Neural cell (in vitro differentiated cells): ENCODE results near the gene ATP1B2. TPM values are rescaled to one million over a fixed set of nuclear protein-coding genes. Genes with fewer than 3 reads are reported as not detected.

Experiments
- H2AFZ ChIP-seq: fragments of 200-600, 300-800 bp; sonication (generic), shearing (Covaris generic); 2 replicates; pipeline ENCODE4 v1.6.0; 2014; ENCODE audit warnings: low read depth, mild to moderate bottlenecking, antibody characterized with exemption, low read length, moderate library complexity
- H3F3A ChIP-seq: fragments of 200-600 bp; shearing (Covaris generic); 2 replicates; pipeline ENCODE4 v1.6.1; 2016; ENCODE audit warnings: mild to moderate bottlenecking, moderate library complexity, mixed read lengths, antibody characterized with exemption, low read length; ENCODE audit not compliant: insufficient read depth, poor library complexity, severe bottlenecking
- H3K27ac ChIP-seq: fragments of 200-600, 300-800 bp; sonication (generic), shearing (Covaris generic); 2 replicates; pipeline ENCODE4 v1.5.1; 2014; ENCODE audit warnings: mild to moderate bottlenecking, low read length, moderate library complexity
- H3K27me3 ChIP-seq: fragments of 300-800, 200-600 bp; sonication (generic), shearing (Covaris generic); 2 replicates; pipeline ENCODE4 v1.6.0; 2014; ENCODE audit warnings: mild to moderate bottlenecking, low read depth, low read length, moderate library complexity; ENCODE audit not compliant: insufficient read depth
- H3K36me3 ChIP-seq: fragments of 300-800, 200-600 bp; sonication (generic), shearing (Covaris generic); 2 replicates; pipeline ENCODE4 v1.5.1; 2014; ENCODE audit warnings: mild to moderate bottlenecking, antibody characterized with exemption, low read length, moderate library complexity; ENCODE audit not compliant: insufficient read depth
- H3K4me2 ChIP-seq: fragments of 300-800, 200-600 bp; sonication (generic), shearing (Covaris generic); 2 replicates; pipeline ENCODE4 v1.6.0; 2014; ENCODE audit warnings: mild to moderate bottlenecking, low read length
- H3K4me3 ChIP-seq: fragments of 300-800, 200-600 bp; sonication (generic), shearing (Covaris generic); 2 replicates; pipeline ENCODE4 v1.5.1; 2014; ENCODE audit warnings: mild to moderate bottlenecking, low read length, moderate library complexity
- H3K79me2 ChIP-seq: fragments of 200-600 bp; shearing (Covaris generic); replicated peaks from 2 replicates; pipeline ENCODE4 v1.6.0; 2014; ENCODE audit warnings: mild to moderate bottlenecking, low read length, moderate library complexity; ENCODE audit not compliant: insufficient read depth
- H3K9ac ChIP-seq: fragments of 300-800, 200-600 bp; sonication (generic), shearing (Covaris generic); 2 replicates; pipeline ENCODE4 v1.6.1; 2016; ENCODE audit warnings: mild to moderate bottlenecking, low read length, mixed read lengths
- H3K9me2 ChIP-seq: fragments of 200-600 bp; shearing (Covaris generic); 2 replicates; pipeline ENCODE4 v1.6.1; 2016; ENCODE audit warnings: mild to moderate bottlenecking, low read length, mixed read lengths; ENCODE audit not compliant: insufficient read depth
- H3K9me3 ChIP-seq: fragments of 200-600, 300-800 bp; sonication (generic), shearing (Covaris generic); 2 replicates; pipeline ENCODE4 v1.6.1; 2016; ENCODE audit warnings: mild to moderate bottlenecking, mixed run types, low read length, moderate library complexity, mixed read lengths
- H4K20me1 ChIP-seq: fragments of 200-600 bp; shearing (Covaris generic); 2 replicates; pipeline ENCODE4 v1.6.1; 2016; ENCODE audit warnings: mild to moderate bottlenecking, mixed run types; ENCODE audit not compliant: insufficient read depth
- EP300 ChIP-seq: fragments of 450-650 bp; conservative IDR thresholded peaks from 2 replicates; pipeline ENCODE4 v1.6.1; 2014; ENCODE audit warnings: antibody characterized with exemption, mild to moderate bottlenecking, moderate library complexity; ENCODE audit not compliant: poor library complexity, severe bottlenecking
- EZH2 ChIP-seq: fragments of 200-600, 300-800 bp; shearing (Covaris generic), sonication (generic); IDR thresholded peaks from 2 replicates; pipeline ENCODE4 v1.6.1; 2014; ENCODE audit warnings: antibody characterized with exemption, low read length, borderline replicate concordance, mild to moderate bottlenecking; ENCODE audit not compliant: insufficient read depth, poor library complexity, severe bottlenecking
- MXI1 ChIP-seq: fragments of 450-650 bp; conservative IDR thresholded peaks from 2 replicates; pipeline ENCODE4 v1.6.1; 2014; ENCODE audit warnings: antibody characterized with exemption, mild to moderate bottlenecking; ENCODE audit not compliant: poor library complexity, severe bottlenecking
- POLR2AphosphoS5 ChIP-seq: IDR thresholded peaks from 2 replicates; pipeline ENCODE4 v1.6.1; 2012
- RAD21 ChIP-seq: fragments of 450-650 bp; conservative IDR thresholded peaks from 2 replicates; pipeline ENCODE4 v1.6.1; 2014; ENCODE audit warnings: antibody characterized with exemption, mild to moderate bottlenecking, moderate library complexity
- REST ChIP-seq: IDR thresholded peaks from 2 replicates; pipeline ENCODE4 v1.6.1; 2012; ENCODE audit warnings: borderline replicate concordance
- SMC3 ChIP-seq: fragments of 450-650 bp; conservative IDR thresholded peaks from 2 replicates; pipeline ENCODE4 v1.6.1; 2014; ENCODE audit warnings: antibody characterized with exemption, mild to moderate bottlenecking, moderate library complexity; ENCODE audit not compliant: poor library complexity
- TAF1 ChIP-seq: IDR thresholded peaks from 2 replicates; pipeline ENCODE4 v1.6.1; 2012; ENCODE audit warnings: low read depth
- polyA plus RNA-seq: library from polyadenylated mRNA; depleted of rRNA; stranded (reverse); fragments of >200 nt; gene quantifications from 2 replicates; pipeline ENCODE4 v1.2.3, GENCODE V29; 2014
- TF ChIP-seq, protein P1 (sequence below): fragments of 450-650 bp; IDR thresholded peaks from 2 replicates; pipeline ENCODE4 v1.5.1; 2014; ENCODE audit warnings: antibody characterized with exemption, mild to moderate bottlenecking, moderate library complexity; ENCODE audit not compliant: poor library complexity, severe bottlenecking

ATP1B2 gene
- polyA plus RNA-seq, 1 donor from 2014 or later, result 4.2 TPM

DNA sequence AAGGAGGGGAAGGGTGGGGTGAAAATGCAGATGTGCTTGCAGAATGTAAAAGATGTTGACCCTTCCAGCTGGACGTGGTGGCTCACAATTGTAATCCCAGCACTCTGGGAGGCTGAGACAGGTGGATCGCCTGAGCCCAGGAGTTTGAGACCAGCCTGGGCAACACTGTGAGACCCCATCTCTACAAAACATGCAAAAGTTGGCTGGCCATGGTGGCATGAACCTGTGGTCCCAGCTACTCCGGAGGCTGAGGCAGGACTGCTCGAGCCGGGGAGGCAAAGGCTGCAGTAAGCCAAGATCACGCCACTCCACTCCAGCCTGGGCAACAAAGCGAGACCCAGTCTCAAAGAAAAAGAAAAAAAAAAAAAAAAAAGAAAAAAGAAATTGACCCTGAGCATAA is 17.8 kb downstream of the ATP1B2 start:
- H3K9me3 ChIP-seq, result no peaks in the 10 kb centered on the region
- H3K9ac ChIP-seq, result no peak overlapping the region
- no peak overlapping the region for H3K4me3 ChIP-seq
- H3K27ac ChIP-seq, result no peak overlapping the region
- no peaks in the 10 kb centered on the region for H3K27me3 ChIP-seq
- no peaks in the 10 kb centered on the region for H3K79me2 ChIP-seq
- no peak for TF ChIP-seq EZH2
- no peak for TF ChIP-seq EP300
- TF ChIP-seq RAD21, result no peak
- TF ChIP-seq REST, result no peak
- TF ChIP-seq TAF1, result no peak
- TF ChIP-seq SMC3, result no peak
- TF ChIP-seq POLR2AphosphoS5, result no peak
- TF ChIP-seq, protein P1, sequence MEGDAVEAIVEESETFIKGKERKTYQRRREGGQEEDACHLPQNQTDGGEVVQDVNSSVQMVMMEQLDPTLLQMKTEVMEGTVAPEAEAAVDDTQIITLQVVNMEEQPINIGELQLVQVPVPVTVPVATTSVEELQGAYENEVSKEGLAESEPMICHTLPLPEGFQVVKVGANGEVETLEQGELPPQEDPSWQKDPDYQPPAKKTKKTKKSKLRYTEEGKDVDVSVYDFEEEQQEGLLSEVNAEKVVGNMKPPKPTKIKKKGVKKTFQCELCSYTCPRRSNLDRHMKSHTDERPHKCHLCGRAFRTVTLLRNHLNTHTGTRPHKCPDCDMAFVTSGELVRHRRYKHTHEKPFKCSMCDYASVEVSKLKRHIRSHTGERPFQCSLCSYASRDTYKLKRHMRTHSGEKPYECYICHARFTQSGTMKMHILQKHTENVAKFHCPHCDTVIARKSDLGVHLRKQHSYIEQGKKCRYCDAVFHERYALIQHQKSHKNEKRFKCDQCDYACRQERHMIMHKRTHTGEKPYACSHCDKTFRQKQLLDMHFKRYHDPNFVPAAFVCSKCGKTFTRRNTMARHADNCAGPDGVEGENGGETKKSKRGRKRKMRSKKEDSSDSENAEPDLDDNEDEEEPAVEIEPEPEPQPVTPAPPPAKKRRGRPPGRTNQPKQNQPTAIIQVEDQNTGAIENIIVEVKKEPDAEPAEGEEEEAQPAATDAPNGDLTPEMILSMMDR, result no peak
- no peak for TF ChIP-seq MXI1
- H3K9me2 ChIP-seq, result no peaks in the 10 kb centered on the region
- H4K20me1 ChIP-seq, result no peaks in the 10 kb centered on the region
- H3K4me2 ChIP-seq, result no peak overlapping the region
- H3F3A ChIP-seq, result no peaks in the 10 kb centered on the region
- no peak overlapping the region for H2AFZ ChIP-seq
- H3K36me3 ChIP-seq, result peaks cover 6% of the 10 kb centered on the region

DNA sequence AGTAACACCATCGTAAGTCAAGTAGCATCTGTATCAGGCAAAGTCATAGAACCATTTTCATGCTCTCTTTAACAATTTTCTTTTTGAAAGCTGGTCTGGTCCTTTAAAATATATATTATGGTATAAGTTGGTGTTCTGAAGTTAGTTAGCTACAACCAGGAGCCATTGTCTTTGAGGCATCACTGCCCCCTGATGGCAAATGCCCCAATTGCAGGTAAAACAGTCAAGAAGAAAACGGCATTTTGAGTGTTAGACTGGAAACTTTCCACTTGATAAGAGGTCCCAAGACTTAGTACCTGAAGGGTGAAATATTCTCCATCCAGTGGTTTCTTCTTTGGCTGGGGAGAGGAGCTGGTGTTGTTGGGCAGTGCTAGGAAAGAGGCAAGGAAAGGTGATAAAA is 22.5 kb downstream of the ATP1B2 start:
- H3F3A ChIP-seq, result no peaks in the 10 kb centered on the region
- TF ChIP-seq, protein P1, result peak; percentile 27
- TF ChIP-seq REST, result no peak
- H3K9me3 ChIP-seq, result no peaks in the 10 kb centered on the region
- no peaks in the 10 kb centered on the region for H4K20me1 ChIP-seq
- H3K4me3 ChIP-seq, result no peak overlapping the region
- no peak overlapping the region for H2AFZ ChIP-seq
- H3K36me3 ChIP-seq, result peaks cover 11% of the 10 kb centered on the region
- H3K9me2 ChIP-seq, result no peaks in the 10 kb centered on the region
- H3K27ac ChIP-seq, result no peak overlapping the region
- H3K9ac ChIP-seq, result no peak overlapping the region
- no peaks in the 10 kb centered on the region for H3K79me2 ChIP-seq
- no peak overlapping the region for H3K4me2 ChIP-seq
- H3K27me3 ChIP-seq, result no peaks in the 10 kb centered on the region
